ENCODE data around the gene PARP12. TPM values are rescaled to one million over a fixed set of nuclear protein-coding genes. Genes with fewer than 3 reads are reported as not detected.

PARP12 gene
- total and polyA plus RNA-seq, 8 donors: 13.0 to 135 (median 33.2) TPM

DNA sequence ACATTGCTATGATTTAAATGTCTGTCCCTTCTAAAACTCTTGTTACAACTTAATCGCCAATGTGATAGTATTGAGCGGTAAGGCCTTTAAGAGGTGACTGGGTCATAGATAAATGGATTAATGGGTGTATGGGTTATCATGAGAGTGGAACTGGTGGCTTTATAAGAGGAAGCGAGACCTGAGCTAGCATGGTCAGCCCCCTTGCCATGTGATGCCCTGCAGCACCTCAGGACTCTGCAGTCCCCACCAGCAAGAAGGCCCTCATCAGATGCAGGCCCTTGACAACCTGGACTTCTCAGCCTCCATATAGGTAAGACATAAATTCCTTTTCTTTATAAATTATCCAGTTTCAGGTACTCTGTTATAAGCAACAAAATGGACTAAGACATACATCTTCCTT is 15.6 kb downstream of the PARP12 start:
- intact Hi-C loops (cut with DNase I; ENCODE audit: low total_unique reads): no loop called here
- no peak for TF ChIP-seq POLR2A (IDR thresholded peaks at IDR 0.05)
- TF ChIP-seq EP300 (IDR thresholded peaks at IDR 0.05): no peak
- no peak for TF ChIP-seq POLR2AphosphoS5 (IDR thresholded peaks at IDR 0.05)
- TF ChIP-seq, protein P1, sequence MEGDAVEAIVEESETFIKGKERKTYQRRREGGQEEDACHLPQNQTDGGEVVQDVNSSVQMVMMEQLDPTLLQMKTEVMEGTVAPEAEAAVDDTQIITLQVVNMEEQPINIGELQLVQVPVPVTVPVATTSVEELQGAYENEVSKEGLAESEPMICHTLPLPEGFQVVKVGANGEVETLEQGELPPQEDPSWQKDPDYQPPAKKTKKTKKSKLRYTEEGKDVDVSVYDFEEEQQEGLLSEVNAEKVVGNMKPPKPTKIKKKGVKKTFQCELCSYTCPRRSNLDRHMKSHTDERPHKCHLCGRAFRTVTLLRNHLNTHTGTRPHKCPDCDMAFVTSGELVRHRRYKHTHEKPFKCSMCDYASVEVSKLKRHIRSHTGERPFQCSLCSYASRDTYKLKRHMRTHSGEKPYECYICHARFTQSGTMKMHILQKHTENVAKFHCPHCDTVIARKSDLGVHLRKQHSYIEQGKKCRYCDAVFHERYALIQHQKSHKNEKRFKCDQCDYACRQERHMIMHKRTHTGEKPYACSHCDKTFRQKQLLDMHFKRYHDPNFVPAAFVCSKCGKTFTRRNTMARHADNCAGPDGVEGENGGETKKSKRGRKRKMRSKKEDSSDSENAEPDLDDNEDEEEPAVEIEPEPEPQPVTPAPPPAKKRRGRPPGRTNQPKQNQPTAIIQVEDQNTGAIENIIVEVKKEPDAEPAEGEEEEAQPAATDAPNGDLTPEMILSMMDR (IDR thresholded peaks at IDR 0.05): no peak
- Histone ChIP-seq H3K4me3 (no peak overlapping the region), H3K36me3 (peaks cover 0 to 69% (median 50%) of the 10 kb centered on the region in 4 donors), H3K9me3 (no peaks in the 10 kb centered on the region), H3K27ac (no peak overlapping the region), H3K27me3 (no peaks in the 10 kb centered on the region), H3K4me1 (peaks cover 0 to 21% (median 10%) of the 10 kb centered on the region in 4 donors)
- no peak for DNase-seq
- 44 to 79% (median 75%) methylated on average over 3 of the region's 3 CpGs for WGBS, 5 donors

DNA sequence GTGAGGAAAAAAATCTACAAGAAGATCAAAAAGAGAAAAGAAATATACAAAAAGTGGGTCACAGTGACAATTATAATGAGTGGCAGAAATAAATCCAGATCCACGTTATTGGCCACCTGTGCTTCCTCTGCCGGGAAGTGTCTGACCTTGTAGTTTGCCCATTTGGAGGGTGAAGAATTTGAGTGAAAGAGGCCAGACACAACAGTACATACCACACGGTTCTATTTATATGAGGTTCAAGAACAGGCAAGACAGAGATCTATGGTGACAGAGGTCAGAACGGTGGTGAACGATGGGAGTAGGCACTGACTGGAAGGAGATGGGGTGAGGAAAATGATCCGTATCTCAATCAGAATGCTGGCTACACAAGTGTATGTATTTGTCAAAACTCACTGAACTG is 17.1 kb downstream of the PARP12 start:
- Histone ChIP-seq H3K36me3 (peaks cover 8 to 79% (median 63%) of the 10 kb centered on the region in 4 donors), H3K4me3 (no peak overlapping the region), H3K27me3 (no peaks in the 10 kb centered on the region), H3K9me3 (no peaks in the 10 kb centered on the region), H3K4me1 (peaks cover 0 to 21% (median 10%) of the 10 kb centered on the region in 4 donors), H3K27ac (no peak overlapping the region)
- TF ChIP-seq POLR2AphosphoS5 (IDR thresholded peaks at IDR 0.05) (no peak), EP300 (IDR thresholded peaks at IDR 0.05) (no peak), POLR2A (IDR thresholded peaks at IDR 0.05) (no peak)
- TF ChIP-seq, protein P1 (IDR thresholded peaks at IDR 0.05): no peak
- intact Hi-C loops (cut with DNase I; ENCODE audit: low total_unique reads): no loop called here
- no peak for DNase-seq
- WGBS, 5 donors: 61 to 79% (median 64%) methylated on average over 6 of the region's 6 CpGs

DNA sequence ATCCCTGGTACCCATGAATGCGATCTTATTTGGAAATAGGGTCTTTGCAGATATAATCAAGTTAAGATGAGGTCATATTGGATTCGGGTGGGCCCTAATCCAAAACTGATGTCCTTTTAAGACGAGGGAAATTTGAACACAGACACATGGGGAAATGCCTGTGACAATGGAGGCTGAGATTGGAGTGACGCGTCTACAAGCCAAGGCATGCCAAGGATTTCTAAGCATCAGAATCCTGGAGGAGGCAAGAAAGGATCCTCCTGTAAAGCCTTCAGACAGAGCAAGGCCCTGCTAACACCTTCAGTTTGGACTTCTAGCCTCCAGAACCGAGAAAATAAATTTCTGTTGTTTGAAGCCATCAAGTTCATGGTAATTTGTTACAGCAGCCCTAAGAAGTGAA is 18.5 kb downstream of the PARP12 start:
- no peaks in the 10 kb centered on the region for H3K9me3 ChIP-seq
- no peak overlapping the region for H3K27ac ChIP-seq
- no peaks in the 10 kb centered on the region for H3K27me3 ChIP-seq
- WGBS, 5 donors: 91 to 99% (median 98%) methylated on average over 6 of the region's 6 CpGs
- TF ChIP-seq POLR2AphosphoS5 (IDR thresholded peaks at IDR 0.05) (no peak), POLR2A (IDR thresholded peaks at IDR 0.05) (no peak), EP300 (IDR thresholded peaks at IDR 0.05) (no peak)
- TF ChIP-seq, protein P1 (IDR thresholded peaks at IDR 0.05): no peak
- intact Hi-C loops (cut with DNase I; ENCODE audit: low total_unique reads): no loop called here
- peaks cover 0 to 9% (median 4%) of the 10 kb centered on the region in 4 donors for H3K4me1 ChIP-seq
- DNase-seq: no peak
- no peak overlapping the region for H3K4me3 ChIP-seq
- H3K36me3 ChIP-seq: peaks cover 17 to 88% (median 77%) of the 10 kb centered on the region in 4 donors

DNA sequence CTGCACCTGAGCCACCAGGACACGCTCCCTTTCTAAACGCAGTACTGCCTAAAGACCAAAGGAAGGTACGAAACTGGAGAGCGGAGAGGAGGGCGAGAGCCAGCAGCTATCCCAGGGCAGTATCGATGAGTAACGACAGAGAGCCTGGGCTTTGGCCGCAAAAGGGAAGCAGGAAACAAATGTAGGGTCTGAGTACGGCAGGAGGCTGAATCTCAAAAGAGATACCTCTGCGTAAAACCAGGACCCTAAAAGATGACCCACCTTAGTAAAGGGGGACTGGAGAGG is 20.4 kb downstream of the PARP12 start:
- Histone ChIP-seq H3K4me3 (no peak overlapping the region), H3K36me3 (peaks cover 31 to 98% (median 92%) of the 10 kb centered on the region in 4 donors), H3K9me3 (no peaks in the 10 kb centered on the region), H3K27ac (no peak overlapping the region), H3K4me1 (peaks cover 0 to 7% (median 0%) of the 10 kb centered on the region in 4 donors), H3K27me3 (no peaks in the 10 kb centered on the region)
- 93 to 96% (median 95%) methylated on average over 10 of the region's 10 CpGs for WGBS, 5 donors
- TF ChIP-seq POLR2AphosphoS5 (IDR thresholded peaks at IDR 0.05) (no peak), POLR2A (IDR thresholded peaks at IDR 0.05) (no peak), EP300 (IDR thresholded peaks at IDR 0.05) (no peak)
- TF ChIP-seq, protein P1 (IDR thresholded peaks at IDR 0.05): no peak
- intact Hi-C loops (cut with DNase I; ENCODE audit: low total_unique reads): no loop called here
- no peak for DNase-seq
